Parathyroid adenoma (tissue), 2 donors: Measurements from ENCODE around the gene SLC8A1.

ENCODE experiments used
- H2AFZ ChIP-seq: fragments of 300-600 bp; sonication (generic); one replicate; pipeline ENCODE4 v1.7.0; 2017; ENCODE audit warnings: antibody characterized with exemption, mild to moderate bottlenecking
- H3K27ac ChIP-seq: fragments of 300-600 bp; sonication (generic); one replicate; pipeline ENCODE4 v1.7.0; 2017
- H3K27me3 ChIP-seq: fragments of 300-600 bp; sonication (generic); one replicate; pipeline ENCODE4 v1.7.0; 2017; ENCODE audit warnings: low read length; ENCODE audit not compliant: control insufficient read depth, insufficient read depth
- H3K36me3 ChIP-seq: fragments of 300-600 bp; sonication (generic); one replicate; pipeline ENCODE4 v1.7.0; 2017; ENCODE audit warnings: low read length; ENCODE audit not compliant: control insufficient read depth, insufficient read depth
- H3K4me1 ChIP-seq: fragments of 300-600 bp; sonication (generic); one replicate; pipeline ENCODE4 v1.7.0; 2017; ENCODE audit warnings: control low read depth
- H3K4me2 ChIP-seq: fragments of 300-600 bp; sonication (generic); one replicate; pipeline ENCODE4 v1.7.0; 2017; ENCODE audit warnings: low read length
- H3K4me3 ChIP-seq: fragments of 300-600 bp; sonication (generic); one replicate; pipeline ENCODE4 v1.7.0; 2017; ENCODE audit warnings: low read depth, low read length
- H3K79me2 ChIP-seq: fragments of 300-600 bp; sonication (generic); one replicate; pipeline ENCODE4 v1.7.0; 2017; ENCODE audit warnings: control low read depth
- H3K9ac ChIP-seq: fragments of 300-600 bp; sonication (generic); one replicate; pipeline ENCODE4 v1.7.0; 2017; ENCODE audit warnings: mild to moderate bottlenecking
- H3K9me3 ChIP-seq: fragments of 300-600 bp; sonication (generic); one replicate; pipeline ENCODE4 v1.7.0; 2017; ENCODE audit warnings: low read length; ENCODE audit not compliant: control insufficient read depth
- CTCF ChIP-seq: fragments of 300-600 bp; sonication (generic); IDR thresholded peaks from one replicate; pipeline ENCODE4 v1.7.0; 2017; ENCODE audit warnings: antibody characterized with exemption, mild to moderate bottlenecking
- donor health status: primary hyperparathyroidism.

SLC8A1 gene

GRCh38 chr2:40406485-40407289 lies 45.2 kb downstream of the SLC8A1 start:
- TF ChIP-seq CTCF = no peak
- Histone ChIP-seq H3K79me2 (no peaks in the 10 kb centered on the region), H3K9ac (no peak overlapping the region), H3K4me1 (no peaks in the 10 kb centered on the region), H3K36me3 (no peaks in the 10 kb centered on the region), H2AFZ (no peak overlapping the region), H3K27ac (no peak overlapping the region), H3K9me3 (no peaks in the 10 kb centered on the region), H3K4me2 (no peak overlapping the region), H3K4me3 (no peak overlapping the region), H3K27me3 (no peaks in the 10 kb centered on the region)

- Histone ChIP-seq H3K4me2 (no peak overlapping the region), H3K79me2 (no peaks in the 10 kb centered on the region), H3K4me3 (no peak overlapping the region), H3K36me3 (no peaks in the 10 kb centered on the region), H3K27me3 (no peaks in the 10 kb centered on the region), H3K27ac (no peak overlapping the region), H3K9me3 (no peaks in the 10 kb centered on the region), H3K4me1 (no peaks in the 10 kb centered on the region), H2AFZ (no peak overlapping the region), H3K9ac (no peak overlapping the region)
- no peak for TF ChIP-seq CTCF
These were observed 46.4 kb downstream of the SLC8A1 start for GRCh38 chr2:40405465-40405864.

GRCh38 chr2:40404517-40404916 lies 47.4 kb downstream of the SLC8A1 start:
- no peak overlapping the region for H3K27ac ChIP-seq
- no peaks in the 10 kb centered on the region for H3K27me3 ChIP-seq
- H3K4me3 ChIP-seq = no peak overlapping the region
- H3K4me1 ChIP-seq = no peaks in the 10 kb centered on the region
- H3K9ac ChIP-seq = no peak overlapping the region
- no peak overlapping the region for H3K4me2 ChIP-seq
- H3K79me2 ChIP-seq = no peaks in the 10 kb centered on the region
- no peak overlapping the region for H2AFZ ChIP-seq
- no peak for TF ChIP-seq CTCF
- H3K36me3 ChIP-seq = no peaks in the 10 kb centered on the region
- no peaks in the 10 kb centered on the region for H3K9me3 ChIP-seq

GRCh38 chr2:40403233-40403836 lies 48.6 kb downstream of the SLC8A1 start:
- H3K4me2 ChIP-seq = no peak overlapping the region
- H3K9me3 ChIP-seq = no peaks in the 10 kb centered on the region
- no peak overlapping the region for H3K27ac ChIP-seq
- no peaks in the 10 kb centered on the region for H3K79me2 ChIP-seq
- H3K4me1 ChIP-seq = no peaks in the 10 kb centered on the region
- no peak overlapping the region for H3K9ac ChIP-seq
- no peaks in the 10 kb centered on the region for H3K36me3 ChIP-seq
- TF ChIP-seq CTCF = no peak
- H3K4me3 ChIP-seq = no peak overlapping the region
- H3K27me3 ChIP-seq = no peaks in the 10 kb centered on the region
- no peak overlapping the region for H2AFZ ChIP-seq
